Endothelial cell of hepatic sinusoid (primary cell): ENCODE data around the gene POLR3H.
"Not testable (repeated sequence)": the region's sequence is repeated elsewhere in the genome, so short reads cannot be mapped to it uniquely, and the experiment has no call there.

Experiments used
- in situ Hi-C: cut with HindIII; loops from 2 replicates; pipeline ENCODE4 v1.10.0; 2017; ENCODE audit warnings: low sequenced_read_pairs

The POLR3H gene, protein sequence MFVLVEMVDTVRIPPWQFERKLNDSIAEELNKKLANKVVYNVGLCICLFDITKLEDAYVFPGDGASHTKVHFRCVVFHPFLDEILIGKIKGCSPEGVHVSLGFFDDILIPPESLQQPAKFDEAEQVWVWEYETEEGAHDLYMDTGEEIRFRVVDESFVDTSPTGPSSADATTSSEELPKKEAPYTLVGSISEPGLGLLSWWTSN

DNA sequence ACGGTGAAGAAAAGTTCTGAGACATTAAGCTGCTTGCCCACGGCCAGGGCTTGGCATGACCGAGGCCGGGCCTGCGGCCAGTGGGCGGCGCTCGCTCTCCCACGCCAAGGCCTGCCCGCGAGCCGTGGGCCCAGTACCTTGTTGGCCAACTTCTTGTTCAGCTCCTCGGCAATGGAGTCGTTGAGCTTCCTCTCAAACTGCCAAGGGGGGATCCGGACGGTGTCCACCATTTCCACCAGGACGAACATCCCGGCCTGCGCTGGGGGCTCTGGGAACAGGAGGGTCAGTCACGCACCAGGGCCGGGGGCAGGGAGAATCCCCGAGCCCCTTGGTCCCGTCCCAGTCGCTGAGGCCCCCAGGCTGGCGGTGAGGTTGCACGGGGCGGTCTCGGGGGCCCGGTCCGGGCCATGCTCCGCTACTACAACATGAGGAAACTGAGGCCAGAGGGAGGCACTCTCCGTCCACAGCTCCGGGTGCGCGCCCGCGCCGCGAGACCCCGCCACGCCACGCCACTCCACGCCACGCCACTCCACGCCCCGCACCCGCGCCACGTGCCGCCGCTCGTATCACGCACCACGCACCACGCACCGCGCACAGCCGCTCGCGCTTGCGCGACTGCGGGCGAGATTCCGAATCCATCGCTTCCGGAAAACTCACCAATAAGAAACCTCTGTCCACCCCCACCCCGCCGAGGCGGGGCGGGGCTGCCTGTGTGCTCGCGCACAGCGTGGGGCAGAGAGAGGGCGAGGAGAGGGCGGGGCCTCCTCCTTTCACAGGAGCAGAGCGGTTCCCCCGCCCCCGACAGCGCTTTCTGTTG lies at the start of gene POLR3H:
Gene POLR3H (minus strand): TSS at position 617 of the 817 bp plus-strand sequence. CDS start 369 bp downstream, at position 248.
- in situ Hi-C loops: no loop called here

DNA sequence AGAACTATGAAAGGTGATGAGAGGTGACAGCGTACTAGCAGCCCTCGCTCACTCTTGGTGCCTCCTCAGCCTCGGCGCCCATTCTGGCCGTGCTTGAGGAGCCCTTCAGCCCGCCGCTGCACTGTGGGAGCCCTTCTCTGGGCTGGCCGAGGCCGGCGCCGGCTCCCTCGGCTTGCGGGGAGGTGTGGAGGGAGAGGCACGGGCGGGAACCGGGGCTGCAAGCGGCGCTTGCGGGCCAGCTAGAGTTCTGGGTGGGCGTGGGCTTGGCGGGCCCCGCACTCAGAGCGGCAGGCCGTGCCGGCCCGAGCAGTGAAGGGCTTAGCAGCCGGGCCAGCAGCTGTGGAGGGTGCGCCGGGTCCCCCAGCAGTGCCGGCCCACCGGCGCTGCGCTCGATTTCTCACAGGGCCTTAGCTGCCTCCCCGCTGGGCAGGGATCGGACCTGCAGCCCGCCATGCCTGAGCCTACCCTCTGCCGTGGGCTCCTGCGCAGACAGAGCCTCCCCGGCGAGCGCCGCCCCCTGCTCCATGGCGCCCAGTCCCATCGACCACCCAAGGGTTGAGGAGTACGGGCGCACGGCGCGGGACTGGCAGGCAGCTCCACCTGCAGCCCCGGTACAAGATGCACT lies 49.2 kb upstream of the POLR3H start:
- in situ Hi-C loops: not testable (repeated sequence)

DNA sequence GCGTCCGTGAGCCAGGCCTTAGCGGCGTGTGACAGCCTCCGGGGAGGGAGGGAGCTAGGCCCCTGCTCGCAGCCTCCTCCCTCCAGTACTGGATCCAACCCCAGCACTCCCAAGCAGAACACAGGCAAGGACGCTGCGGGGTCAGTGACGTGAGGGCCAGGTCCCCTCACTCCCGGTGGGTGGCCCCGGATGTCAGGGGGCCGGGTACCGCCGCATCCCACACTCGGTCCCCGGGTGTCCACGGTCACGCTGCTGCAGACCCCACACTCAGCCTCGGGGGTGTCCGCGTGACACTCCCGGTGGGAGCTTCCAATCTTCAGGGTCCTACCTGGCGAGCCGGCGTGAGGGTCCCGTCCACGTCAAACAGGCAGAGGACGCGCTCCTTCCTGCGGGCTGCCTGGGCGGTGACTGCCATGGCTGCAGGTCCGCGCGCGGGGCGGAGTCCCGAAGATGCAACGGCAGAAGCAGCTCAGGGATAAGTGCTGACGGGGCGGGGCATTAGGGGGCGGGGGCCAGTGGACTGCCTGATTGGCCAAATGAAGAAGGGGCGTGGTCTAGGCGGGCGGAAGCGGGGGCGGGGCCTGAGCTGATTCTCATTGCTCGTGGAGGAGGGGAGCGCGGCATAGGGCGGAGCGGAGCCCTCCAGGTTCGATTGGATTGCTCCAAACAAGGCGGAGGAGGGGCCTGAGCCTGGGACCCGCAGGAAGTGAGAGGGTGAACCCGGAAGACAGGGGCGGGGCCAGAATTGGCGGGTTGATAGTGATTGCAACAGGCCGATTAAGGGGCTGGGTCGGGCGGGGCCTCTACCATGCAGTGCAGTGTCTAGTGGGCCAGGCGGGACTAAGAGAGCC lies 45.3 kb upstream of the POLR3H start, which contains the start of gene PMM1:
Gene PMM1 (minus strand): TSS at position 450 of the 851 bp plus-strand sequence. CDS start 35 bp downstream, at position 415.
- in situ Hi-C loops: no loop called here

DNA sequence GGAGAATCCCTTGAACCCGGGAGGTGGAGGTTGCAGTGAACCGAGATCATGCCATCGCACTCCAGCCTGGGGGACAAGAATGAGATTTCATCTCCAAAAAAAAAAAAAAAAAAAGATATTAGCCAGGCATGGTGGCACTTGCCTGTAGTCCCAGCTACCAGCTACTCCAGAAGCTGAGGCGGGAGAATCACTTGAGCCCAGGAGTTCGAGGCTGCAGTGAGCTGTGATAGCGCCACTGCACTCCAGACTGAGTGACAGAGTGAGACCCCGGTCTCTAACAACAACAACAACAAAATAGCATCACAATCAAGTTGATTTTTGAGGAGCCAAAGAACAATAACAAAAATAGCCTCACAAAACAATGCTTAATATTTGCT lies 43.1 kb upstream of the POLR3H start:
- in situ Hi-C loops: no loop called here

DNA sequence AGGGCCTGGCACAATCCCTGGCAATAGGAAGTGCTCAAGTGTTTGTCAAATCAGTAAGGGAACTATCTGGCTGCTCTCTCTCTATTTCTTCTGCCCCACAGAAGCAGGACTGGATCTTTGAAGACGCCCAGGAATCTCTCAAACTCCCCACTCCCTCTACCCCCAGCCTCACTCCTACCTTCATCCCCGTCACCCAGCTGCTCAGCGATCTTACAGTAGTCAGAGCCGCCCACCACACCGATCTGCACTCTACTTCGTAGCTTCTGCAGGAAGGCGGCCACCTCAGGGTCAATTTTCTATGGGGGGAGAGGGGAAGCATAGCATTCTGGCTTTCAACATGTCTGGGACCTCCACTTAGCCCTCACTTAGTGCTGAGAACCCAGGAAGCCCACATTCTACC lies 41.6 kb upstream of the POLR3H start:
- in situ Hi-C loops: no loop called here

DNA sequence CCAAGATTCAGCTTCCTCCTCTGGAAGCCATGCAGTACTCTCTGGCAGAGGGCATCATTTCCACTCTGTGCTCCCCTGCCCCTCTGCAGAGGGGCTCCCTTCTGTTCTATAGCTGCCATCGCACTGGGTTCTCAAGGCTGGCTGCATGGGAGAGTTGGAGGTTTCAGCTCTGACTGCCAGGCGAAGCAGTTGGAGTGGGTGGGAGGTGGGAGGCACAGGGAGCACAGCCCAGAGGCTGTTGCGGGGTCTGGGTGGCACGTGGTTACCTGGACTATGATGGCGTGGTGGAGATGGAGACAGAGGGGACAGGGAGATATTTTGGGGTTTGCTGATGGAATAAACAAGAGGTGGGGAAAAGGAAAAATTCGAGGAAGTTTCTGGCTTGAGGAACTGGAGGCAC lies 40.6 kb upstream of the POLR3H start:
- in situ Hi-C loops: no loop called here

DNA sequence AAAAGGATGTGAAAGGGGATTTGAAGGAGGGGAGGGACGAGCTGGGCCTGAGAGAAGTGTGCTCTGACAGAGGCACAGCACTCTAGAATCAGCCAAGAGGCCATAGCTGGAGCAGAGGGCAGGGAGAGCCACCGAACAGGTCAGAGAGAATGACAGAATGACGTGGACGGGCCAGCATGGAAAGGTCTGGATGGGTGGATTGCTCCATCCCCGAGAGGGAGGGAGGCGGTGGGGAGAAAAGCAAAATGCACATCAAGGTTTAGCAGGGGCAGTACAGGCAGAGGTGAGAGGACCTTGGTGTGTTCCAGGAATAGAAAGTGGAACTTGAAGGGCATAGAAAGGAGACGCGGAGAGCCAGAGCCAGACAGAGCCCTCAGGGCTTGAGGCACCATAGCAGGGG lies 38.4 kb upstream of the POLR3H start:
- in situ Hi-C loops: no loop called here

DNA sequence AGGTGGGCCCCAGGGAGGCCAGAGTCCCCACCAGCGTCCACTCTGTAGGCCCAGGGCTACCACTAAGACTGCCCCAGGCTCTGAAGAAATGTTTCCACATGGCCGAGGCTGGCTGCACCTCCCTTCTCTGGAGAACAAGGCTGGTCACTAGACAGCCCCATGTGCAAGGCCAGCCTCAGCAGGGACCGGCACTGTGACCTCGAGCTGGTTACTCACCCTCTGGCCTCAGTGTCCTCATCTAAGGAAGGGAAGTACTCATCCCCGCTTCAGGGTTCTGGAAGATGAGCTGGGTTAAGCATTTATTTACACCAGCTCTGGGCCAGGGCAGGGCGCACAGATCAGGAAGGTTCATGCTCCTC lies 35.7 kb upstream of the POLR3H start:
- in situ Hi-C loops: no loop called here

DNA sequence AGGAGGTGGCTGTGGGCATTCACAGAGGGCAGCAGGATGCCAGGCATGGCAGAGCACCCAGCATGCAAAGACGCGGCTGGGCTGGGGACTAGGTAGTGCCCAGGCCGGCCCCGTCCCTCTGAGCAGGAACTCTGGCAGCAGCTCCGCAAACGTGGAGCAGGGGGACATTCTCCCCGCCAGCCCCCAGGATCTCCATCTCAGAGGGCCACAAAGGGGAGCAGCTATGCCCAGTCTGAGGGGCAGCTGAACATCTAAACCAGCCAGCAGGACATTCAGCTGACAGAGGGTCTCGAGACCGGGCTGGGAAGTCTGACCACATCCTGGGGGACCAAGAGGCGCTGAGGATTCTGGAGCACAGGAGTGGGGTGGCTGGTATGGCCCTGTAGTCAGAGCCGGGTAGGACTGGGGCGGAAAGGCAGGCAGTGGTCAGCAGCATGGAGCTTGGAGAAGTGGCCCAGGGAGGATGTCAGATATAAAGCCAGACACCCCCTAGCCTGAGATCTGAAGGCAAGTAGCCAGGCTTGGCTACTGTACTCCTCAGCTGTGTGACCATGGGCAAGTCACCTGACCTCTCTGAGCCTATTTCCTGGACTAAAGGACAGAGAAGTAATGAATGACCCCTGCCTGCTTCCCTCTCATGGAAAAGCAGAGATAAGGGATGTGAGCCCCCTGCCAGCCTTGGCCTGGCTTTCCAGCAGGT lies 35.2 kb upstream of the POLR3H start:
- in situ Hi-C loops: no loop called here

DNA sequence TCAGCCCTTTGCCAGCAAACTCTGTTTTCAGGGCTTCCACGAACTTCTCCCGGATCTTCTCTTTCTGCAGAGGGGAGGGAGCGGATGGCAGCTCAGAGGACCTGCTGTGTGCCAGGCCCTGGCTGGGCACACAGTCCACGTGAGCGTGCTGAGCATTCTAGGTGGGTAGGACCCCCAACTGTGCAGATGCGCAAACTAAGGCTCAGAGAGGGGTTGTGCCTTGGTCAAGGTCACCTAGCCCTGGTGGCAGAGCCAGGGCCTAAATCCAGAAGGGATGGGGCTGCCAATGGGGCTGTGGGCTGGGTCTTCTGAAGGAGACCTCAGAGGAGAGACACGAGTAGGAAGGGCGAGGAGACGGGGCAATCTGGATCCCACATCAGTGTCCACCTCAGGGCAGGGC lies 34.5 kb upstream of the POLR3H start:
- in situ Hi-C loops: no loop called here

DNA sequence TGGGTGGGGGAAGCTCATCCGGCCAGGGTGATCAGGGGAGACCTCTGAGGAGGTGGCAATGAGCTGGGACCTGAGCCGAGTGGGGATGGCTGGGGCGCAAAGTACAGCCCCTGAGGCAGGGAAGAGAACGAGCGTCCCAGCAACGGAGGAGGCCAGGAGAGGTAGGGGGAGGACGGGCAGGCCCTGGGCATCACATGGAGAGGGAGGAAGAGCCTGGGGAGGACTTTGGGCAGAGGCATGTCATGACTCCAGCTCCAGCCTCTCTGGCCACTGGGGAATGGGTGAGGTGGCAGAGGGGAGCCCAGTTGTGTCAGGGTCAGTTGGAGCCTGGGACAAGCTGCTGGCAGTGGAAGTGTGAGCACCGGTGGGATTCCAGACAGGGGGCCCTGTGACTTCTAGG lies 33.8 kb upstream of the POLR3H start:
- in situ Hi-C loops: no loop called here

DNA sequence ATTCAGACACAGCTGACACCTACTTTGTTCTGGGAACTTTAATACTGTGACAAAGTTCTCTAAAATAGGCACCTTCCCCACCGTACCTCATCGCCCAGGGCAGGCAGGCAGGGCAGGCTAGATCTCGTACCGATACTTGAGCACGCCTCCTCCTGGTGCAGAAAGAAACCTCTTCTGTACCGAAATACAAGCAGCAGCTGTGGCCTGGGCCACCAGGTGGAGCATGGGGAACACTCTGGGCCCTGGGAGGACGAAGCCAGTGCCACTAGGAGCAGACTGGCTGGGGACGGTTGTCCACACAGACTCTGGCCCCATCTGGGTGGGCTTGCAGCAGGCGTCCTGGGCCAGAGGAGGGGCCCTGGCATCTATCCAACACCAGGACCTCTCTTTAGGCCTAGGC lies 32.6 kb upstream of the POLR3H start:
- in situ Hi-C loops: no loop called here

DNA sequence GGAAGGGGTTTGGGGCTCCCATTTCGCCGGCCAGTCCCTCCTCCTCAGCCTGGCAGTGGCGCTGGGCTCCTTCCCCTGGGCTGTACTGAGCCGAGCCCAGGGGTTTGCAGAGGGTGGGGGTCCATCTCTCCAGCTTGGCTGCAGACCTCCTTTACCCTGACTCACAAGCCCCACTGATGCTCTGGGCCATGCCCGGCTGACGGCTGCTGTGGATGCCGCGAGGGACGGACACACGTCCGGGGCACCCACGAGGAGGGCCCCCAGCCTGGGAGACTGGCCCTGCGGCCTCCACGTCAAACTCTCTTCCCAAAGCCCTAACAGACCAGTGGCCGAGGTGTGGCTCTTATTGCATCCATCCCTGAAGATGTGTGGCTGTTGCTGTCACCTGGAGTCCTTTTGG lies 31.3 kb upstream of the POLR3H start:
- in situ Hi-C loops: no loop called here

DNA sequence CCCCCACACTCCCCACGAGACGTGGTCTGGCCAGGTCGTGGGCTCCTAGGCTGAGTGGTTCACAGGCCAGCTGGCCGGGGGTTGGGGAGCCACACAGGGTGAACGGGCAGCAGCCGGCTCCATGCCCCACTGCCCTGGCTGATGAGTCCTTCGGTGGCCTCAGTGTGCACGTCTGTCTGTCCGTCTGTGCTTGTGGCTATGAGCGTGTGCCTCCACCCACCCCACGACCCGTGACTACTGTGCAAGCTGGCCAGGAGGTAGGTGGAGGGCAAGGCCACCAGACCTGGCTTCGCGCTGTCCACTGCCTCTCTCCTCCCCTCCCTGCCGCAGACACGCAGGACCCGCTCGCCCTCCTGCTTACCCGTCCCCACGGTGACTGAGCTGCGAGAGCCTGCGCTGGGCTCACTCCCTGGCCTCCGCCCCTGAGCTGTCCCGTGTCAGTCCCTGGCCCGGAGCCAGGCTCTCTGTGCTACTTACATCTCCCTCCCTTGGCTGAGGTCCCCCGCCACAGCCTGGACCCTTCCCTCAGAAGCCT lies 30.6 kb upstream of the POLR3H start:
- in situ Hi-C loops: no loop called here

DNA sequence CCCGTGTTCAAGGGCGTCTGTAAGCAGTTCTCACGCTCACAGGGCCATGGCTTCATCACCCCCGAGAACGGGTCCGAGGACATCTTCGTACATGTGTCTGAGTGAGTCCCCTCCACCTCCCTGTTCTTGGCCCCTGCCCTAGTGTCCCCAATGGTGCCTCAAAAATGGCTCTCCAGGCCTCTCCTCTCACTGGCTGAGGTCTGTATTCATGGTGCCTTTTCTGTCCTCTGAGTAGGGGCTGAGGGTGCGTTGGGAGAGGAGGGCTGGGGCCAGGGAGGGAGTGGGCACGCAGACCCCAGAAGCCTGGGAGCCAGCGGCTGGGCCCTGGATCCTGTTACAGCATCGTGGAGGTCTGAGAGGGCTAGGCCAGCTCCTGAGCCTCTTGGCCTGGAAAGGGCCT lies 29.4 kb upstream of the POLR3H start:
- in situ Hi-C loops: no loop called here

DNA sequence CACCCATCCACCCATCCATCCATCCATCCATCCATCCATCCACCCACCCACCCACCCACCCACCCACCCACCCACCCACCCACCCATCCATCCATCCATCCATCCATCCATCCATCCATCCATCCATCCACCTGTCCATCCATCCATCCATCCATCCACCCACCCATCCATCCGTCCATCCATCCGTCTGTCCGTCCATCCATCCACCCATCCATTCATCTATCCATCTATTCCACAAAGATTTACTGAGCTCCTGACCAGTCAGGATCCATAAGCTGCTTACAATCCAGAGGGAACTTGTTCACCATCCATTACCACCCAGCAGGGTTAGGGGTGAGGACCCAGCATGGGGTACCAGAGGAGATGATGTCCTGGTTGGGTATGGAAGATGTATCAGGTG lies 28.0 kb upstream of the POLR3H start:
- in situ Hi-C loops: not testable (repeated sequence)

DNA sequence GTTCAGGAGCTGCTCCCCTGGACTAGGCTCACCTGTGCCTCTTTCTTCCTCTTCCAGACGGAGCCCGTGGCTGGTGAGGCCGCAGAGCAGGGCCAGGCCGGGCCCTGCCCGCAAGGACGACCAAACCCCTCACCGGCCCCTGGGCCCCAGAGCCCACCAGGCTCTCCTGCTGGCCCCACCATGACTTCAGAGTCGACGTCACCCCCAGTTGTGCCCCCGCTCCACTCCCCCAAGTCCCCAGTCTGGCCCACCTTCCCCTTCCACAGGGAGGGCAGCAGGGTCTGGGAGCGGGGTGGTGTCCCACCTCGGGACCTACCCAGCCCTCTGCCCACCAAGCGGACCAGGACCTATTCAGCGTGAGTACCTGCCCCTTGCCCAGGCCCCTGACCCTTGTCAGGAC lies 27.5 kb upstream of the POLR3H start:
- in situ Hi-C loops: no loop called here

DNA sequence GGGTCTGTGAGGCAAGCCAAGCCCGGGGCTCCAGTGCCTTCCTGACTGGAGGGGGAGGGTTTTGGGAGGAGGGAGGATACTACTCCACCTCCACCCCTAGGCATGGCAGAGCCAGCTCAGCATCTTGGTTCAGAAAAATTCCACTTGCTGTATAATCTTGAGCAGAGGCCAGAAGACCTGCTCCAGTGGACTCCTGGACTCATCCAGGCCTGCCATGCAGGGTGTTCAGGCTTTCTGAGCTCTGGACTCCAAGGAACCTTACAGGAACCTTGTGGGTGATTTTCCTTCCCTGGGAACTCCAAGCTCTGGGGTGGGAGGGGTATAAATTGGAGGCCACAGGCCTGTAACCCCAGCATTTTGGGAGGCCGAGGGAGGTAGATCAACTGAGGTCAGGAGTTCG lies 26.0 kb upstream of the POLR3H start:
- in situ Hi-C loops: no loop called here

DNA sequence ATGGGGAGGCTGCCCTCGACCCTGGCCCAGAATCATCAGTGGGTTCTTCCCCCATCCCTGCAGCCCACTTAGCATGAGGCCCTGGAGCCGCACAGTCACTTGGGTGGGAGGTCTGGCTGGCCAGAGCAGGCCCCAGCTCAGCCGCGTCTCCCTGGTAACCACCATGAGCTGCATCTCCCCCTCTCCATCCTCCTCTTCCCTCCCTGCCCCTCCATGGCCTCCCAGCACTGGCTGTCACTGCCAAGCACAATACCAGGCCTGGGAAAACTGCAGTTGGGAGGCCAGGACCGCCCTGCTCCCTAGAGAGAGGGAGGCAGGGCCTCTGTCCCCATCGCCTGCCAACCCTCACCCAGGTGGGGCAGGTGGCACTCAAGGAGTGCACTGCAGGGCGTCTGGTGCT lies 24.5 kb upstream of the POLR3H start:
- in situ Hi-C loops: no loop called here

DNA sequence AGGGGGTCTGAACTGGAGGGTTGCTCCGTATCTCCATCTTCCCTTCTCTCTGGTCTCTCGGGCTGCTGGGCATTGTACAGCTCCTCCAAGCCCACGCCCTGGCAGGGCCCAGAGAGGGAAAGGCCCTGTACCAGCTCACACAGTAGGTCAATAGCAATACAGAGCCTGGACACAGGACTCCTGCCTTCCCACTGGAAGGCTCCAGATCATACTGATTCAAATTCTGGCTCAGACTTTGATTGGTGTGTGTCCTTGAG lies 23.2 kb upstream of the POLR3H start:
- in situ Hi-C loops: no loop called here
